ENCODE measurements around the gene LRRC8B.

The LRRC8B gene

GRCh38 chr1:89637496-89637895 is 112.9 kb downstream of the LRRC8B start:
- no peak for TF ChIP-seq CTCF (conservative IDR thresholded peaks at IDR 0.05; ENCODE audit: low read depth, low read length)
- DNase-seq (ENCODE audit: low read depth): peak; percentile 51
- no peak overlapping the region for H3K4me3 ChIP-seq (ENCODE audit: low read depth, low read length)

GRCh38 chr1:89640440-89640839 is 115.8 kb downstream of the LRRC8B start:
- peak; percentile 9 for DNase-seq (ENCODE audit: low read depth)
- no peak overlapping the region for H3K4me3 ChIP-seq (ENCODE audit: low read depth, low read length)
- no peak for TF ChIP-seq CTCF (conservative IDR thresholded peaks at IDR 0.05; ENCODE audit: low read depth, low read length)

- H3K4me3 ChIP-seq (ENCODE audit: low read depth, low read length): no peak overlapping the region
- DNase-seq (ENCODE audit: low read depth): no peak
- TF ChIP-seq CTCF (conservative IDR thresholded peaks at IDR 0.05; ENCODE audit: low read depth, low read length): no peak
Measured at GRCh38 chr1:89641781-89642180, 117.2 kb downstream of the LRRC8B start.

GRCh38 chr1:89643577-89643976 is 118.9 kb downstream of the LRRC8B start:
- TF ChIP-seq CTCF (conservative IDR thresholded peaks at IDR 0.05; ENCODE audit: low read depth, low read length): no peak
- no peak overlapping the region for H3K4me3 ChIP-seq (ENCODE audit: low read depth, low read length)
- DNase-seq (ENCODE audit: low read depth): no peak

- DNase-seq (ENCODE audit: low read depth): no peak
- no peak for TF ChIP-seq CTCF (conservative IDR thresholded peaks at IDR 0.05; ENCODE audit: low read depth, low read length)
- no peak overlapping the region for H3K4me3 ChIP-seq (ENCODE audit: low read depth, low read length)
Measured at GRCh38 chr1:89644119-89644814, 119.6 kb downstream of the LRRC8B start.

GRCh38 chr1:89646259-89646658 is 121.6 kb downstream of the LRRC8B start:
- no peak for DNase-seq (ENCODE audit: low read depth)
- no peak overlapping the region for H3K4me3 ChIP-seq (ENCODE audit: low read depth, low read length)
- no peak for TF ChIP-seq CTCF (conservative IDR thresholded peaks at IDR 0.05; ENCODE audit: low read depth, low read length)
